GM23338 (cell line): ENCODE measurements around the gene ATP5ME. TPM values are rescaled to one million over a fixed set of nuclear protein-coding genes. Genes with fewer than 3 reads are reported as not detected.

ENCODE experiments used
- ATAC-seq: fragments of 200-7000 bp; cut with Tn5 transposase; 3 replicates; pipeline ENCODE4 v1.9.1; 2020
- DNase-seq: peaks from one replicate; pipeline ENCODE4 v3.0.0-alpha.2; 2015; ENCODE audit warnings: low spot score
- H2AFZ ChIP-seq: fragments of 200-600 bp; sonication (generic); 2 replicates; pipeline ENCODE4 v1.8.0; 2016; ENCODE audit warnings: antibody characterized with exemption, mild to moderate bottlenecking, moderate library complexity
- H3F3A ChIP-seq: fragments of 200-600 bp; sonication (generic); replicated peaks from 2 replicates; pipeline ENCODE4 v1.8.0; 2017; ENCODE audit warnings: antibody characterized with exemption, mixed run types, low read depth
- H3K27ac ChIP-seq: fragments of 200-600 bp; sonication (generic); 2 replicates; pipeline ENCODE4 v1.6.1; 2016; ENCODE audit warnings: low read depth
- H3K27me3 ChIP-seq: fragments of 200-600 bp; sonication (generic); 2 replicates; pipeline ENCODE4 v1.8.0; 2016; ENCODE audit warnings: mild to moderate bottlenecking, mixed run types, moderate library complexity; ENCODE audit not compliant: insufficient read depth
- H3K36me3 ChIP-seq: fragments of 200-600 bp; sonication (generic); 2 replicates; pipeline ENCODE4 v1.8.0; 2016; ENCODE audit warnings: mild to moderate bottlenecking; ENCODE audit not compliant: insufficient read depth
- H3K4me1 ChIP-seq: fragments of 200-600 bp; sonication (generic); 2 replicates; pipeline ENCODE4 v1.8.0; 2016; ENCODE audit warnings: mild to moderate bottlenecking, moderate library complexity; ENCODE audit not compliant: insufficient read depth
- H3K4me2 ChIP-seq: fragments of 200-600 bp; sonication (generic); 2 replicates; pipeline ENCODE4 v1.7.1; 2017; ENCODE audit warnings: mixed run types
- H3K4me3 ChIP-seq: fragments of 200-600 bp; sonication (generic); 2 replicates; pipeline ENCODE4 v1.6.1; 2016; ENCODE audit warnings: mixed run types
- H3K79me2 ChIP-seq: fragments of 200-600 bp; sonication (generic); replicated peaks from 2 replicates; pipeline ENCODE4 v1.8.0; 2017; ENCODE audit warnings: mild to moderate bottlenecking; ENCODE audit not compliant: insufficient read depth
- H3K9me2 ChIP-seq: fragments of 200-600 bp; sonication (generic); 2 replicates; pipeline ENCODE4 v1.8.0; 2017; ENCODE audit not compliant: insufficient read depth
- H4K20me1 ChIP-seq: fragments of 200-600 bp; sonication (generic); replicated peaks from 2 replicates; pipeline ENCODE4 v1.8.0; 2017; ENCODE audit warnings: mild to moderate bottlenecking; ENCODE audit not compliant: insufficient read depth
- H3K27ac Mint-ChIP-seq: 2 replicates; pipeline ENCODE4 v1.8.0; 2020; ENCODE audit warnings: inconsistent platforms, mild to moderate bottlenecking, moderate library complexity, mixed read lengths
- H3K27me3 Mint-ChIP-seq: 3 replicates; pipeline ENCODE4 v1.8.0; 2022; ENCODE audit warnings: low read depth, mild to moderate bottlenecking, moderate library complexity, mixed read lengths, inconsistent platforms; ENCODE audit not compliant: insufficient read depth, poor library complexity
- H3K36me3 Mint-ChIP-seq: 3 replicates; pipeline ENCODE4 v1.8.0; 2021; ENCODE audit warnings: low read depth, mild to moderate bottlenecking, inconsistent platforms, moderate library complexity, mixed read lengths
- H3K4me1 Mint-ChIP-seq: 3 replicates; pipeline ENCODE4 v1.8.0; 2020; ENCODE audit warnings: mild to moderate bottlenecking, inconsistent platforms, mixed read lengths
- H3K4me3 Mint-ChIP-seq: 3 replicates; pipeline ENCODE4 v1.8.0; 2021; ENCODE audit warnings: moderate library complexity, mild to moderate bottlenecking, inconsistent platforms, mixed read lengths
- H3K9me3 Mint-ChIP-seq: 3 replicates; pipeline ENCODE4 v1.8.0; 2020; ENCODE audit warnings: moderate library complexity, mild to moderate bottlenecking, inconsistent platforms, mixed read lengths
- CTCF ChIP-seq, 2 experiments: fragments of 200-600 bp in 1 of 2; sonication (generic) in 1 of 2; conservative IDR thresholded peaks; 2 replicates each; pipeline versions ENCODE4 v1.5.1 to v1.6.1; 2016 to 2017; ENCODE audit warnings: antibody characterized with exemption in 2 of 2, low read depth in 2 of 2, mild to moderate bottlenecking in 2 of 2, moderate library complexity in 1 of 2
- EZH2phosphoT487 ChIP-seq: fragments of 200-600 bp; sonication (generic); IDR thresholded peaks from one replicate; pipeline ENCODE4 v1.8.1; 2018; ENCODE audit warnings: antibody characterized with exemption; ENCODE audit not compliant: unreplicated experiment
- ZNF462 ChIP-seq: fragments of 250-450 bp; sonication (Bioruptor Pico); IDR thresholded peaks from 2 replicates; pipeline ENCODE4 v1.5.0; 2020; ENCODE audit warnings: mild to moderate bottlenecking, moderate library complexity
- polyA plus RNA-seq: library from polyadenylated mRNA; unstranded; fragments of >200 nt; fragmentation: Nextera tagmentation; extraction: Ambion mirVana; gene quantifications from 2 replicates; pipeline ENCODE4 v1.2.1, GENCODE V29; 2016
- total RNA-seq: library from RNA; depleted of rRNA; stranded (reverse); fragments of >200 nt; shearing (Covaris generic); gene quantifications from 2 replicates; pipeline ENCODE4 v1.2.3, GENCODE V29; 2014
- TF ChIP-seq, protein P1 (sequence below): IDR thresholded peaks from 2 replicates; pipeline ENCODE4 v1.6.1; 2016; ENCODE audit warnings: antibody characterized with exemption

Gene ATP5ME
- total and polyA plus RNA-seq, 2 experiments from 2014 or later = 60.5 to 2,021 TPM

DNA sequence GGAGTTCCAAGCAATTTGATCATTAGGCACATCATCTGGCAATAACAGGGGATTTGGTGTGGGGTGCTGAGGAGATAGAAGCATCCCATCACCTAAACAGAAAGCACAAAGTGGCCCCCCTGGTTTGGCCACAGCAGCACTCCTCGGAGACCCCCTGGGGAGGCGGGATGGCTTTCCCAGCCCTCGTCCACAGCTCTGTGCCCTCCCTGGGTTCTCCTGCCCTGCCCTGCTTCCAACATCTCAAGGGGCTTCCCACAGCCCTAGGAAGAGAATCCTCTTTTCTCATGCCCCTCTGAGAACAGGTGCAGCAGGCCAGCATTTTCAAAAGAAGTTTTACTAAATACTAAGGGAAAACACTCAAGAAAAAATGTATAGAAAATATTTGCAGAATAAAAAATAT is 12.8 kb downstream of the ATP5ME start (continued):
- no peak for TF ChIP-seq ZNF462
- TF ChIP-seq, protein P1, sequence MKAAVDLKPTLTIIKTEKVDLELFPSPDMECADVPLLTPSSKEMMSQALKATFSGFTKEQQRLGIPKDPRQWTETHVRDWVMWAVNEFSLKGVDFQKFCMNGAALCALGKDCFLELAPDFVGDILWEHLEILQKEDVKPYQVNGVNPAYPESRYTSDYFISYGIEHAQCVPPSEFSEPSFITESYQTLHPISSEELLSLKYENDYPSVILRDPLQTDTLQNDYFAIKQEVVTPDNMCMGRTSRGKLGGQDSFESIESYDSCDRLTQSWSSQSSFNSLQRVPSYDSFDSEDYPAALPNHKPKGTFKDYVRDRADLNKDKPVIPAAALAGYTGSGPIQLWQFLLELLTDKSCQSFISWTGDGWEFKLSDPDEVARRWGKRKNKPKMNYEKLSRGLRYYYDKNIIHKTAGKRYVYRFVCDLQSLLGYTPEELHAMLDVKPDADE = no peak

DNA sequence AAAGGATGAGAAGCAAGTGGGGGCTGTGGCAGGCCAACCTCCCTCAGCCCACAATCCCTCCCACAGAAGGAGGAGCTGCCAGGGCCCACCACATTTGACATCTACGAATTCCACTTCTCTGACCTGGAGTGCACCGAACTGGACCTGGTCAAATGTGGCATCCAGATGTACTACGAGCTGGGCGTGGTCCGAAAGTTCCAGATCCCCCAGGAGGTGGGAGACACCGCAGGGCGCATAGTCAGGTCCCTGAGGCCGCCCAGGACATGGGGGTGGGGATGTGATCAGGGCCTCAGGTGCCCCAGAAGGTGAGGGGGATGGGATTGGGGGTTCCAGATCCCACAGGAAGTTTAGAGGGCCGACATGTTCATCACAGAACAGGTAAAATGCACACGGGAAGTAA is 13.7 kb downstream of the ATP5ME start:
- no peaks in the 10 kb centered on the region for H3K27me3 ChIP-seq
- ATAC-seq = no peak
- no peak overlapping the region for H3K27ac ChIP-seq
- H3K4me1 ChIP-seq = no peaks in the 10 kb centered on the region
- DNase-seq = no peak
- H3K36me3 Mint-ChIP-seq = peaks cover 12% of the 10 kb centered on the region
- H3K4me3 Mint-ChIP-seq = no peak overlapping the region
- H3K4me2 ChIP-seq = no peak overlapping the region
- H3K4me3 ChIP-seq = no peak overlapping the region
- peaks cover 9% of the 10 kb centered on the region for H3K27me3 Mint-ChIP-seq
- no peaks in the 10 kb centered on the region for H3K9me2 ChIP-seq
- no peaks in the 10 kb centered on the region; the same call in 1 of the 2 replicates for H4K20me1 ChIP-seq
- no peaks in the 10 kb centered on the region for H3K36me3 ChIP-seq
- no peak overlapping the region for H2AFZ ChIP-seq
- no peaks in the 10 kb centered on the region; the same call in 2 of the 3 replicates for H3K9me3 Mint-ChIP-seq
- no peaks in the 10 kb centered on the region for H3K79me2 ChIP-seq
- H3K27ac Mint-ChIP-seq = no peak overlapping the region
- H3F3A ChIP-seq = 0 out of 2 replicates have a peak, but pooled peaks cover 2% of the 10 kb centered on the region
- H3K4me1 Mint-ChIP-seq = no peaks in the 10 kb centered on the region; the same call in 1 of the 3 replicates
- TF ChIP-seq CTCF (conservative IDR thresholded peaks at IDR 0.05; ENCODE audit: low read depth in 2 of 2) = no peak
- TF ChIP-seq, protein P1 = no peak
- no peak for TF ChIP-seq EZH2phosphoT487
- no peak for TF ChIP-seq ZNF462
